Memory B cell (primary cell): ENCODE data around the gene CRACDL.

Experiments
- ATAC-seq: fragments of 150-1000 bp; cut with Tn5 transposase; 2 replicates; pipeline ENCODE4 v1.10.0; 2021; ENCODE audit warnings: low read depth, mild to moderate bottlenecking, moderate library complexity
- DNase-seq, 2 donors: peaks; one replicate each; pipeline ENCODE4 v3.0.0; 2022; ENCODE audit warnings: low spot score in 2 of 2
- H3K27ac Mint-ChIP-seq: one replicate; pipeline ENCODE4 v1.8.0; 2022; ENCODE audit warnings: mild to moderate bottlenecking, moderate library complexity, mixed read lengths
- H3K27me3 Mint-ChIP-seq: one replicate; pipeline ENCODE4 v1.8.0; 2022; ENCODE audit warnings: mixed read lengths
- H3K36me3 Mint-ChIP-seq: one replicate; pipeline ENCODE4 v1.8.0; 2022; ENCODE audit warnings: mild to moderate bottlenecking, mixed read lengths
- H3K4me1 Mint-ChIP-seq: one replicate; pipeline ENCODE4 v1.8.0; 2022; ENCODE audit warnings: mixed read lengths
- H3K4me3 Mint-ChIP-seq: one replicate; pipeline ENCODE4 v1.8.0; 2022; ENCODE audit warnings: mild to moderate bottlenecking, moderate library complexity, mixed read lengths
- H3K9me3 Mint-ChIP-seq: one replicate; pipeline ENCODE4 v1.8.0; 2022; ENCODE audit warnings: mixed read lengths

CRACDL gene

DNA sequence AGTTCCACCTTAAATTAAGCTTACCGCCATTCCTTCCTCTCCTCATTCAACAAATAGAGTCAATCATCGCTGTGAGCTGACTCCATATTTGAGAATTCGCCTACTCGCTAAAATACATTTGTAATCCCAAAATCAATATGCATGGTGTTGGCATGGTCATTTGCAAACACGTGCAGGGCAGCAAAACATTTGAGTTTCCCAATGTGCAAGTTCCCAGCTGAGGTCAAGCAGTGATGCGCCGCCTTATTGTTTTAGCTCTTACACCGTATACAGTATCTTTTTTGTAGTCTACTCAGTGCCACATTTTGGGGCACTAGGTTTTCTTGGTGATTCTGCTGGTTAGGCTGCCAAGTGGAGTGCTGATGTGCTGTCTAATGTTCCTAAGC lies 131.8 kb downstream of the CRACDL start:
- Mint-ChIP-seq H3K9me3 (no peaks in the 10 kb centered on the region), H3K27me3 (peaks cover 3% of the 10 kb centered on the region), H3K4me3 (no peak overlapping the region), H3K36me3 (no peaks in the 10 kb centered on the region), H3K4me1 (peaks cover 3% of the 10 kb centered on the region), H3K27ac (no peak overlapping the region)
- no peak for DNase-seq
- no peak for ATAC-seq

DNA sequence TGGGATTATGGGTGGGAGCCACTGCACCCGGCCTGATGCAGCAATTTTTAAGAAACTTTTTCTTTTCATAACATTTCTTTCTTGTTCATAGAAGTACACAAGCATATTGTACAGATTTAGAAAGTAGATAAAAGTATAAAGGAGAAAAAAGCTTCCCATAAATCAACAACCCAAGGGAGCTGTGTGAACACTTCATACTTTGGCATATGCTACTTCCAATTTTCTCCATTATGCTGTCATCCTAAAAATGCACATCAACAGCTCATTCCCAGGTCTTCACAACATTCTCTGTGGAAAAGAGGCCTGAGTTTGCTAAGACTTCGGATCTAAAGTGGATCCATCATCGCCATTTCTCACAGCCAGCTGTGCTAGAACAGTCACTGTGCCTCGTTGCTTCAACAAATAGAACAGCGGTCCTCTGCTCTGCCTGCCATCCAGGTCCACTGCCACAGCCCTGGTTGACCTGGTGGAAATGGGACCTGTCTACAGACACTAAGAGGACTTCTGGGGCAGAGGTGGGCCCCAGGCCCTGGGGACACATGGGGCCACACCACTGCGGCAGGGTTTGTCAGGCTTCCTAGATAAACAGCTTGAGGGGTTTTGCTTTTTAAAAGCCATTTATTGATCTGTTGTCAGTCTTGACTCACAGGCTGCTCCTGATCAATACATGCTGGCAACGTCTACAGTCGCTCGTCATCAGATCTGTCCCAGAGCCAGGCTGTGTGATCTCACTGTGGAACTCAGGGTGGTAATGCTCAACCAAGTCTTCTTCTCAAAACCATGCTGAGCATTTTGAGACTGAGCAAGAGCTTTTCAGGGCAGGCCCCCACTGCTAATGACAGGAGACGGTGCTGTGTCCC lies 132.4 kb downstream of the CRACDL start:
- H3K27me3 Mint-ChIP-seq: peaks cover 3% of the 10 kb centered on the region
- H3K9me3 Mint-ChIP-seq: no peaks in the 10 kb centered on the region
- H3K4me3 Mint-ChIP-seq: no peak overlapping the region
- no peak for DNase-seq
- no peak for ATAC-seq
- H3K36me3 Mint-ChIP-seq: no peaks in the 10 kb centered on the region
- no peak overlapping the region for H3K27ac Mint-ChIP-seq
- H3K4me1 Mint-ChIP-seq: peaks cover 3% of the 10 kb centered on the region

DNA sequence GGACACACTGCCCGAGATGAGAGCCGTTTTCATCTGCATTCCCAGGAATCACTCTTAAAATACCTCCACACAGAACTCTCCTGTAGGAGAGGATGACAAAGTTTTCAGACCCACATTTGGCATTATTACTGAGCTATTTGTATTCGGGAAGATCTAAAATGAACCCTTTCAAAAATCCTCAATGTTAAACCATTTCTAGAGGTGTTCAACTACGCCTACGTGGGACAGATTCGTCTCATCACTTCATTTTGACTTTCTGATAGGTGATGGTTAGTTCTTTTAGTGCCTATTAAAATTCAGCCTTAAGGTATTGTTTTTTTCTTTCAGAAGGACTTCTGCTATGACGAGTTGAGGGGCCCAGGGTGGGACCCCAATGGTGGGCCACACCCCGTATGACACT lies 133.7 kb downstream of the CRACDL start:
- H3K4me3 Mint-ChIP-seq: no peak overlapping the region
- H3K9me3 Mint-ChIP-seq: no peaks in the 10 kb centered on the region
- no peaks in the 10 kb centered on the region for H3K36me3 Mint-ChIP-seq
- no peak overlapping the region for H3K27ac Mint-ChIP-seq
- no peak for DNase-seq
- peaks cover 3% of the 10 kb centered on the region for H3K4me1 Mint-ChIP-seq
- no peak for ATAC-seq
- H3K27me3 Mint-ChIP-seq: peaks cover 3% of the 10 kb centered on the region

GRCh38 chr2:98801921-98802321 lies 134.1 kb downstream of the CRACDL start:
- H3K27ac Mint-ChIP-seq: no peak overlapping the region
- no peak for DNase-seq
- H3K27me3 Mint-ChIP-seq: peaks cover 3% of the 10 kb centered on the region
- ATAC-seq: no peak
- H3K36me3 Mint-ChIP-seq: no peaks in the 10 kb centered on the region
- no peaks in the 10 kb centered on the region for H3K9me3 Mint-ChIP-seq
- no peaks in the 10 kb centered on the region for H3K4me1 Mint-ChIP-seq
- no peak overlapping the region for H3K4me3 Mint-ChIP-seq

DNA sequence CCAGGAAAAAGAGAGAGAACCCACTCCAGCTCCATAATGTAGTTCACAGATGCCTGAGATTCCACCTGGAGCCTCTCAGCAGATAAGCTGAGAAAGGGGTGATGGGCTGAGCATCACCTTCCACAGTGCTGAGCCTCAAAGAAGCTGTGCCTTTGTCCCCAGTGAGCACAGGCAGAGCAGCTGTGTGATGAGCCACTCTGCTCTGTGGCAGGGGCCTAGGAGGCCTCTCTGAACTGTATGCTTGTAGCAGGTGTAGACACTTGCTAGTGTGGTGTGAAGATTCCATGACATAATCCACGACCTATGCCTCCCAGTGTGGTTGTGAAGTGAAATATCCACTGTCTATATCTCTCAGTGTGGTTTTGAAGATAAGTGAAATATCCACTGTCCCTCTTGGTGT lies 134.7 kb downstream of the CRACDL start:
- Mint-ChIP-seq H3K4me1 (no peaks in the 10 kb centered on the region), H3K36me3 (no peaks in the 10 kb centered on the region), H3K4me3 (no peak overlapping the region), H3K9me3 (no peaks in the 10 kb centered on the region), H3K27ac (no peak overlapping the region), H3K27me3 (peaks cover 3% of the 10 kb centered on the region)
- DNase-seq (no peak), ATAC-seq (no peak)

GRCh38 chr2:98800330-98801064 lies 135.5 kb downstream of the CRACDL start:
- Mint-ChIP-seq H3K4me1 (no peaks in the 10 kb centered on the region), H3K4me3 (no peak overlapping the region), H3K27me3 (peaks cover 3% of the 10 kb centered on the region), H3K9me3 (no peaks in the 10 kb centered on the region), H3K27ac (no peak overlapping the region), H3K36me3 (no peaks in the 10 kb centered on the region)
- DNase-seq (no peak), ATAC-seq (no peak)

- Mint-ChIP-seq H3K4me3 (no peak overlapping the region), H3K27ac (no peak overlapping the region), H3K4me1 (no peaks in the 10 kb centered on the region), H3K9me3 (no peaks in the 10 kb centered on the region), H3K36me3 (no peaks in the 10 kb centered on the region), H3K27me3 (peaks cover 3% of the 10 kb centered on the region)
- no peak for ATAC-seq
- no peak for DNase-seq
Observed at GRCh38 chr2:98799375-98800329, 136.4 kb downstream of the CRACDL start.

DNA sequence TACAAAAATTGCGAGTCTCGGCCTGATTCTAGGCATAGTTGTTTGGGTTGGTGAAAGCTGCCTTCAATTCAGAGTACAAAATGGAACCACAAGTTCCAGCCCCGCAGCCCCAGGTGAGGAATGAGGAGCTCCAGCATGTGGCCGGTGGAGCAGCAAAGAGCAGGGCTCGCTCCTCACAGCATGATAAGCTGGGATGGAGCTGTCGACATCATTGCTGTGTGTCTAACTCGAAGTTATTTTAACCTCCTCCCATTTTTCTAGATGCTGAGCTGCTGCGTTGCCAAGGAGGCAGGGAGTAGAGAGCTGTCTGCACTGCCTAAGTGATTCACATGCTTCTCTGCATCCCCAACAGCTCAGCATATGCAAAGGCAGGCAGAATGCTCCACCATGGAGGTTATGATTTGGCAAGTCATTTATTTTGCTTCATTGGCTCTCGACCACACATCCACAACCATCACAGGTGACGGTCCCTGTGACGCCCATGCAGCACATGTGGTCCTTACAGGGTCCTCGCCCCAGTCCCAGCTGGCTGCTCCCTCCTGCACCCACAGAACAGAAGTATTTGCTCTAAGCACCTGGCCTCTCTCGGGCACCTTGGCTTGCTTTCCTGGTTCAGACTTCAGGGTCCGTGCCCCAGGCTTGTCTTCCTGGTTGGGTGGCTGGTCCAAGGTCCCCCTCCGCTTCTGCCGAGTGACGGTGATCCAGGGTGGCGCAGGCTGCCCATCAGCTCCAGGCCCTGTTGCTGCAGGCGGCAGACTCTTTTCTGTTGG lies 139.1 kb downstream of the CRACDL start:
- no peaks in the 10 kb centered on the region for H3K4me1 Mint-ChIP-seq

DNA sequence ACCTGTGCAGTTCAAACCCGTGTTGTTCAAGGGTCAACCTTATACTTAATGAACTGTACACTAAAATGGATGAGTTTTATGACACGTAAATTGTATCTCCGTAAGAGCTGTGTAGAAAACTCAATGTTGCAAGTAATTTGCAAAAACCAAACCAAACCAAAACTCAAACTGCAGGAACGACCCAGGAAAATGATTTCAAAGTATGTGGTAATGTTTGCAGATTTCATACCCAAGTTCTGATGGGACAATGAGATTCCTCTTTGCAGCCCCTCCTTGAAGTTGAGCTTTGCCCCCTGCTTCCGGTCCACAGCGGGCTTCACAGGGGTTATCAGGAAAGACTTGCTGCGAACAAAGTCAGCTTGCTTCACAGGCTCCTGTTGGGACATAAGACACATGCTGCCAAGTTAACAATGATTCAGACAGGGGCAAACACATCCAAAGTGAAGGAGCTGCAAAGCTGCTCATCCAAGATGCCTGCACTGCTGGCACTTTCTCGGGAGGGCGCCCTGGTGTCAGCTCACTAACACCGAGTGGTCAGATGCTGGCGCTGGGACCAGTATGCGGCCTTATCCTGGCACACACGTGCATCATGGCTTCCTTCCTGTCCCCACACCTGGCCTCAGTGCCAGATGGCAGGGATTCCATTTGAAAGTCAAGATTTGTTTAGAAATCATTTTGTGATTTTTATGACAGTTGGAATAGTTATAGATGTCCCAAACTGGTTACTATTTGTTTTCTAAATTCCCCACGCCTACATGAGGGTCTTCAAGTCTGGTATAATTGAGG lies 139.9 kb downstream of the CRACDL start:
- no peaks in the 10 kb centered on the region for H3K36me3 Mint-ChIP-seq
- H3K4me1 Mint-ChIP-seq: no peaks in the 10 kb centered on the region
- H3K9me3 Mint-ChIP-seq: no peaks in the 10 kb centered on the region
- peaks cover 3% of the 10 kb centered on the region for H3K27me3 Mint-ChIP-seq
- H3K27ac Mint-ChIP-seq: no peak overlapping the region
- ATAC-seq (no peak), DNase-seq (no peak)
- H3K4me3 Mint-ChIP-seq: no peak overlapping the region

More for the DNA sequence above, 139.1 kb downstream of the CRACDL start:
- ATAC-seq (no peak), DNase-seq (no peak)
- Mint-ChIP-seq H3K9me3 (no peaks in the 10 kb centered on the region), H3K27ac (no peak overlapping the region), H3K36me3 (no peaks in the 10 kb centered on the region), H3K4me3 (no peak overlapping the region), H3K27me3 (peaks cover 3% of the 10 kb centered on the region)

DNA sequence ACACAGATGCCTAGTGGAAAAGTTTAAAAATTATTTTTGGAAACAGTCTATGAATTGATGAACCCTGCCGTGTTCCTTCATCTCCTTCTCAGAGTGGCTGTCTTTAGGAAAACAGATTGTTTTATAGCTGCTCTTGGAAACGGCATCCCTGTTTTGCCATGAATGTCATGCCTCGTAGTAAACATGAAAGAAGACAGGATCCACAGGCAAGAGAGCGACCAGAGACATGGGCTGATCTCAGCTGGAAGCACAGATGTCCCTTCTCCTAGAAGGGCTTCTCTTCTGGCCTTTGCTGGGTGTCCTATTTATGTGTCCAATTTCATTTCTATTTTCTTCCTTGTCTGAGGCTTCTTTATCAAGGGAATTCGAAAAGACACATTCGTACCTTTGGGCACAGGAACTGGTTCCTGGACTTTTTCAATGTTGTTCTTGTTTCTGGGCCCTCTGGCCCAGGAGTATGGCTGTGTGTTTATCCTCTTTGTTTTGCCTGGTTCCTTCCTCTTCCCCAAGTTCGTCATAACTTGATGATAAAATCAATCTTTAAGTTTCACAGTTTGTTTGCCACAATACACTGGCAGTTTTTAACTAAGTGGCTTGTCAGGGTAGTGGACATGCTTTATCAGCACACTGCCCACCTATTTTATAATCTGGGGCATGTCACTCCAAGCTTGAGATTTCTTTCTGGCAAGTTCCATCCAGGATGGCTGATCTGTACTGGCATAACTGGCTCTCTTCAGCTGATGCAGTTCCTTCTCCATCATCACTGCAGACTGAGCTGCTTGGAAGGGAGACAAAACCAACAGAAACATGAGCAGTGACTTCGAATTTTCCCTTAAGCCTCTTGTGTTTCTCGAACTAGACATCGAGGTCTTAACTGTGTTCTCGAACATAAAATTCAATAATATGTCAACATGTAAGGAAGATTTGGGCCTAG lies 141.9 kb downstream of the CRACDL start:
- Mint-ChIP-seq H3K27me3 (peaks cover 1% of the 10 kb centered on the region), H3K9me3 (no peaks in the 10 kb centered on the region), H3K36me3 (no peaks in the 10 kb centered on the region), H3K27ac (no peak overlapping the region), H3K4me1 (no peaks in the 10 kb centered on the region), H3K4me3 (no peak overlapping the region)
- DNase-seq: no peak
- no peak for ATAC-seq

- H3K27me3 Mint-ChIP-seq: peaks cover 1% of the 10 kb centered on the region
- H3K27ac Mint-ChIP-seq: no peak overlapping the region
- no peak for ATAC-seq
- no peaks in the 10 kb centered on the region for H3K9me3 Mint-ChIP-seq
- H3K4me1 Mint-ChIP-seq: no peaks in the 10 kb centered on the region
- H3K36me3 Mint-ChIP-seq: no peaks in the 10 kb centered on the region
- H3K4me3 Mint-ChIP-seq: no peak overlapping the region
- DNase-seq: no peak
Observed at GRCh38 chr2:98793275-98793674, 142.8 kb downstream of the CRACDL start.

GRCh38 chr2:98790221-98790620 lies 145.8 kb downstream of the CRACDL start:
- no peak overlapping the region for H3K27ac Mint-ChIP-seq
- peaks cover 1% of the 10 kb centered on the region for H3K27me3 Mint-ChIP-seq
- H3K9me3 Mint-ChIP-seq: no peaks in the 10 kb centered on the region
- DNase-seq: no peak
- H3K4me1 Mint-ChIP-seq: no peaks in the 10 kb centered on the region
- H3K4me3 Mint-ChIP-seq: no peak overlapping the region
- no peak for ATAC-seq
- no peaks in the 10 kb centered on the region for H3K36me3 Mint-ChIP-seq
